Esophagus muscularis mucosa (tissue), 4 donors: ENCODE data around the gene HARS2. TPM values are rescaled to one million over a fixed set of nuclear protein-coding genes. Genes with fewer than 3 reads are reported as not detected.

Source experiments
- DNase-seq: peaks from one replicate; pipeline ENCODE4 v3.0.0-alpha.2; 2017; ENCODE audit errors: extremely low spot score
- H3K27ac ChIP-seq, 4 donors: fragments of 200-600 bp; sonication (generic); replicated peaks in 1 of 4; 1 replicate in 3 of 4; 2 replicates in 1 of 4; pipeline ENCODE4 v1.5.1; 2016 to 2019; ENCODE audit warnings: mild to moderate bottlenecking in 1 of 4
- H3K27me3 ChIP-seq, 4 donors: fragments of 200-600 bp; sonication (generic); one replicate each; pipeline versions ENCODE4 v1.5.1 to v1.6.0; 2016 to 2019
- H3K36me3 ChIP-seq, 4 donors: fragments of 200-600 bp; sonication (generic); one replicate each; pipeline ENCODE4 v1.5.1; 2016 to 2019
- H3K4me1 ChIP-seq, 4 donors: fragments of 200-600 bp; sonication (generic); one replicate each; pipeline ENCODE4 v1.5.1; 2016 to 2019
- H3K4me3 ChIP-seq, 4 donors: fragments of 200-600 bp; sonication (generic); 1 replicate in 2 of 4; 2 replicates in 2 of 4; pipeline ENCODE4 v1.5.1; 2016 to 2019; ENCODE audit warnings: mild to moderate bottlenecking in 4 of 4, moderate library complexity in 1 of 4
- H3K9me3 ChIP-seq, 4 donors: fragments of 200-600 bp; sonication (generic); 1 replicate in 3 of 4; 2 replicates in 1 of 4; pipeline ENCODE4 v1.5.1; 2016 to 2019
- EP300 ChIP-seq: sonication (generic); formaldehyde crosslinking; IDR thresholded peaks from one replicate; pipeline ENCODE4 v1.6.1; 2017; ENCODE audit warnings: antibody characterized with exemption
- POLR2A ChIP-seq: fragments of 450-650 bp; IDR thresholded peaks from one replicate; pipeline ENCODE4 v1.6.1; 2017; ENCODE audit warnings: antibody characterized with exemption, moderate library complexity, mild to moderate bottlenecking, low read depth
- POLR2AphosphoS5 ChIP-seq, 2 donors: sonication (generic); formaldehyde crosslinking; IDR thresholded peaks; one replicate each; pipeline ENCODE4 v1.6.1; 2017; ENCODE audit warnings: antibody characterized with exemption in 2 of 2
- WGBS: methylation state at CpG from one replicate; pipeline ENCODE4 v1.1.5; 2018; 5-methylcytosine and 5-hydroxymethylcytosine counted together
- intact Hi-C: fragments of 100-400 bp; cut with DNase I; formaldehyde crosslinking; loops from one replicate; pipeline ENCODE4 v1.15.1; 2023
- total RNA-seq, 4 donors: library from RNA; depleted of rRNA; stranded (reverse); fragments of >200 nt; gene quantifications; one replicate each; pipeline versions ENCODE4 v1.1.0 to v1.2.1, GENCODE V29; 2016
- TF ChIP-seq, protein P1 (sequence below), 3 experiments: fragments of 200-600 bp in 2 of 3; fragments of 450-650 bp in 1 of 3; sonication (generic) in 2 of 3; IDR thresholded peaks; one replicate each; pipeline ENCODE4 v1.5.1; 2017 to 2019; ENCODE audit warnings: antibody characterized with exemption in 3 of 3, mild to moderate bottlenecking in 2 of 3, moderate library complexity in 1 of 3

HARS2 gene
- total RNA-seq, 4 donors from 2014 or later, result 19.1 to 22.2 (median 19.2) TPM

DNA sequence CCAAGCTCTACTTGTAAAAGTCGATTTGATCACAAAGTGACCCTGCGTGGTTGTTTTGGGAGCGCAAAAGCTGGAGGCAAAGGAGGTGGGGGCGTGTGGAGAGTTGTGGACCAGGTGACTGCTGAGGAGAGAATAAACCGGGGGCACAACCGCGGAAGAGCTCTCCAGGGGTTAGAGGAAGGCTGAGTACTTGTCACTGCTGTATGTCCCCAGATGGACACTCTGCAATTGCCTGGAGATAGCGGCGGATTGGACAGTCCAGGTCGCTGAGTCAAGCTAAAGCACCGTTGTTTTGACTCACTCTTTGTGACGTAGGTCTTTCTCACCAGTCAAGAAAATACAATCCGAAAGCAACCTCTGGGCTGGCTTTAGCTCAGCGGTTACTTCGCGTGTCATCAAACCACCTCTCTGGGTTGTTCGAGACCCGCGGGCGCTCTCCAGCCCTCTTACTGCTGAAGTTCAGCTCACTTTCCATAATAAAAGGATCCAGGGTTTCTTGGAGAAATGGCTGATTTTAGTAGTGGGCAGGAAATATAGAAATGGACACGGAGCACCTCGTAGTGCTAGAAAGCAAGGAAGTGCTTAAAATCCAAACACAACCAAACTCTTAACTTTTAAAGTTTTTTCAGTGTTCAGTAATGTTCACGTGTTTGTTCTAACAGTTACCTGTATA, 34.7 kb downstream of the HARS2 start:
- H3K4me1 ChIP-seq, result no peaks in the 10 kb centered on the region
- intact Hi-C loops, result no loop called here
- peaks cover 0 to 43% (median 3%) of the 10 kb centered on the region in 4 donors for H3K27me3 ChIP-seq
- H3K9me3 ChIP-seq, result no peaks in the 10 kb centered on the region
- 12% methylated on average over 23 of the region's 23 CpGs for WGBS
- TF ChIP-seq, protein P1, sequence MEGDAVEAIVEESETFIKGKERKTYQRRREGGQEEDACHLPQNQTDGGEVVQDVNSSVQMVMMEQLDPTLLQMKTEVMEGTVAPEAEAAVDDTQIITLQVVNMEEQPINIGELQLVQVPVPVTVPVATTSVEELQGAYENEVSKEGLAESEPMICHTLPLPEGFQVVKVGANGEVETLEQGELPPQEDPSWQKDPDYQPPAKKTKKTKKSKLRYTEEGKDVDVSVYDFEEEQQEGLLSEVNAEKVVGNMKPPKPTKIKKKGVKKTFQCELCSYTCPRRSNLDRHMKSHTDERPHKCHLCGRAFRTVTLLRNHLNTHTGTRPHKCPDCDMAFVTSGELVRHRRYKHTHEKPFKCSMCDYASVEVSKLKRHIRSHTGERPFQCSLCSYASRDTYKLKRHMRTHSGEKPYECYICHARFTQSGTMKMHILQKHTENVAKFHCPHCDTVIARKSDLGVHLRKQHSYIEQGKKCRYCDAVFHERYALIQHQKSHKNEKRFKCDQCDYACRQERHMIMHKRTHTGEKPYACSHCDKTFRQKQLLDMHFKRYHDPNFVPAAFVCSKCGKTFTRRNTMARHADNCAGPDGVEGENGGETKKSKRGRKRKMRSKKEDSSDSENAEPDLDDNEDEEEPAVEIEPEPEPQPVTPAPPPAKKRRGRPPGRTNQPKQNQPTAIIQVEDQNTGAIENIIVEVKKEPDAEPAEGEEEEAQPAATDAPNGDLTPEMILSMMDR (IDR thresholded peaks at IDR 0.05), result no peak
- TF ChIP-seq EP300 (no peak), POLR2A (no peak)
- H3K4me3 ChIP-seq, result peak overlapping the region in 1 of 4 donors; percentile 14
- no peak overlapping the region for H3K27ac ChIP-seq
- DNase-seq, result peak; percentile 92
- H3K36me3 ChIP-seq, result no peaks in the 10 kb centered on the region

DNA sequence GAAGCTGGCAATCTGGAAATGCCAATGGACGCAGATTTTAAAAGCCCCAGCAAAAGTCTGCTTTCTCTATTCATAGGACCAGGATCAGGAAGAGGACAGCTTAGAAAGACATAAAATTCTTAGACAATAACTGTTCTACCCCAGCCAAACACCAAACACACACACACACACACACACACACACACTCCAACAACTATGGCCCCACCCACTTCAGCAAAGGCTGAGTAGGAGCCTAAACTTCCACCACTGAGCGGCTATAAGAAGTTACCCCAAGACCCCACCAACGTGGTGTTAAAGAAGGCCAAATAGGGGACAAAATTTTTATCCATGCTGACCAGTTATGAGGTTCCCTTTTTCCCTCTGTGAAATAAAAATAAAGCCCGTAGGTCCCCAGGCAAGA, 41.8 kb downstream of the HARS2 start:
- intact Hi-C loops, result no loop called here
- H3K27me3 ChIP-seq, result peaks cover 0 to 44% (median 0%) of the 10 kb centered on the region in 4 donors
- 55% methylated on average over 4 of the region's 4 CpGs for WGBS
- peaks cover 0 to 6% (median 0%) of the 10 kb centered on the region in 4 donors for H3K9me3 ChIP-seq
- no peak overlapping the region for H3K4me3 ChIP-seq
- no peak for DNase-seq
- TF ChIP-seq POLR2AphosphoS5 (IDR thresholded peaks at IDR 0.05) (no peak), EP300 (no peak), POLR2A (no peak)
- TF ChIP-seq, protein P1 (IDR thresholded peaks at IDR 0.05), result no peak
- no peak overlapping the region for H3K27ac ChIP-seq
- H3K4me1 ChIP-seq, result no peaks in the 10 kb centered on the region
- no peaks in the 10 kb centered on the region for H3K36me3 ChIP-seq

DNA sequence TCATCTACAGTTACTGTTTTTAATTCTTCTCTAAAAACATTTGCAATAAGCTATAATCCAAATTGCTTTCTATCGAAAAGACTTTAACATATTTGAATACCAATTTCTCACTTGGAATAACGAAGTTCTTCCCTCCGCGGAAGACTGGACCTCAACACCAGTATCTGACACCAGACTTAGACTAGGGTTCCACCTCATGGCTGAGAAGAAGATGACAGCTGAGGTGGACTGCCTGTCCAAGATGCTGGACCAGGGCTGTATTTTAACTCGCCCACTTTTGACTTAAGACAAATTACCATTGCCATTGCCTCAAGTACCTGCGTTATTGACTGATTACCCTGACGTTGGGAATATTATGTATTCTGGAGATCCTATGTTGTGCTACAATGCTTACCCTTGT, 43.1 kb downstream of the HARS2 start:
- 64% methylated on average over 7 of the region's 7 CpGs for WGBS
- no peaks in the 10 kb centered on the region for H3K36me3 ChIP-seq
- TF ChIP-seq POLR2AphosphoS5 (IDR thresholded peaks at IDR 0.05), result no peak
- TF ChIP-seq, protein P1 (IDR thresholded peaks at IDR 0.05), result peak in 1 of 3 experiments; percentile 31
- no peaks in the 10 kb centered on the region for H3K4me1 ChIP-seq
- DNase-seq, result no peak
- intact Hi-C loops, result no loop called here
- no peak overlapping the region for H3K27ac ChIP-seq
- peaks cover 0 to 6% (median 1%) of the 10 kb centered on the region in 4 donors for H3K9me3 ChIP-seq
- H3K27me3 ChIP-seq, result peaks cover 0 to 38% (median 0%) of the 10 kb centered on the region in 4 donors
- no peak overlapping the region for H3K4me3 ChIP-seq

DNA sequence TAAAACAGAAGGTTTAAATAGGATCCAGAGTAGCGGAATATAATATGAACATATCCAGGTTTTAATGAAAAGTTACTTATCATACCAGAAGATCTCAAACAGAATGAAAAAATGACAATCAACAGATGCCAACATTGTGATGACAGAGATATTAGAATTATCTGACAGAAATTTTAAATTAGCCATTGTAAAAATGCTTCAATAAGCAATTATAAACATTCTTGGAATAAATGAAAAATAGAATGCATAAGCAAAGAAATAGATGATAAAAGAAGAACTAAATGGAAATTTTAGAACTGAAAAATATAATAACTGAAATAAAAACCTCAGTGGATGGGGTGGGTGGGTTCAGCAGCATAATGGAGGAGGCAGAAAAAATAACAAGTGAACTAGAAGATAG, 46.2 kb downstream of the HARS2 start:
- no peak for TF ChIP-seq POLR2A
- TF ChIP-seq EP300, result no peak
- TF ChIP-seq, protein P1 (IDR thresholded peaks at IDR 0.05), result no peak
- no peak for TF ChIP-seq POLR2AphosphoS5 (IDR thresholded peaks at IDR 0.05)
- no peaks in the 10 kb centered on the region for H3K36me3 ChIP-seq
- DNase-seq, result no peak
- H3K9me3 ChIP-seq, result peaks cover 0 to 6% (median 2%) of the 10 kb centered on the region in 4 donors
- intact Hi-C loops, result no loop called here
- H3K4me1 ChIP-seq, result no peaks in the 10 kb centered on the region
- 72% methylated on average over 1 of the region's 1 CpG for WGBS
- no peak overlapping the region for H3K4me3 ChIP-seq
- H3K27me3 ChIP-seq, result peaks cover 0 to 22% (median 0%) of the 10 kb centered on the region in 4 donors
- no peak overlapping the region for H3K27ac ChIP-seq

DNA sequence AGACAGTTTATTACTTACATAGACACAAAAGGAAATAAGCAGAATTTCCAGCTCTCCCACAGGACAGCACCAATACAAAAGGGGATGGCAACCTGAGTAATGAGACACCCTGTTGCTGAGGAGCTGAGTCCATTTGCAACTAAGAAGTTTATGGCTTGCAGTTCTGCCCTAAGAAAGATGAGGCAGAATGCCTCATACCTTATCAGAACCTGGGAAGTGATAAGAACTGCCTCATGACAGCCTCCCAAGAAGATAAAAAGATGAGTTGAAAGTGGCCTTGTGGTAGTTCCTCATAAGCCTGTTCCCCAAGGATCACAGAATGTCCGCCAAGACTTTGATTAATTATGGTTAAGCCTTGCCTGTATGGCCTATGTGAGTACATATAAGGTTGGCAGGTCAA, 50.7 kb downstream of the HARS2 start:
- intact Hi-C loops, result no loop called here
- Histone ChIP-seq H3K27me3 (peaks cover 0 to 4% (median 0%) of the 10 kb centered on the region in 4 donors), H3K4me3 (no peak overlapping the region), H3K9me3 (peaks cover 0 to 18% (median 13%) of the 10 kb centered on the region in 4 donors), H3K4me1 (no peaks in the 10 kb centered on the region), H3K27ac (no peak overlapping the region), H3K36me3 (no peaks in the 10 kb centered on the region)
- no peak for DNase-seq
- TF ChIP-seq, protein P1 (IDR thresholded peaks at IDR 0.05), result no peak
- no peak for TF ChIP-seq EP300
- no peak for TF ChIP-seq POLR2A
- no peak for TF ChIP-seq POLR2AphosphoS5 (IDR thresholded peaks at IDR 0.05)
- WGBS, result 67% methylated on average over 1 of the region's 1 CpG
